ENCODE data around the gene AMBP.

Gene AMBP

DNA sequence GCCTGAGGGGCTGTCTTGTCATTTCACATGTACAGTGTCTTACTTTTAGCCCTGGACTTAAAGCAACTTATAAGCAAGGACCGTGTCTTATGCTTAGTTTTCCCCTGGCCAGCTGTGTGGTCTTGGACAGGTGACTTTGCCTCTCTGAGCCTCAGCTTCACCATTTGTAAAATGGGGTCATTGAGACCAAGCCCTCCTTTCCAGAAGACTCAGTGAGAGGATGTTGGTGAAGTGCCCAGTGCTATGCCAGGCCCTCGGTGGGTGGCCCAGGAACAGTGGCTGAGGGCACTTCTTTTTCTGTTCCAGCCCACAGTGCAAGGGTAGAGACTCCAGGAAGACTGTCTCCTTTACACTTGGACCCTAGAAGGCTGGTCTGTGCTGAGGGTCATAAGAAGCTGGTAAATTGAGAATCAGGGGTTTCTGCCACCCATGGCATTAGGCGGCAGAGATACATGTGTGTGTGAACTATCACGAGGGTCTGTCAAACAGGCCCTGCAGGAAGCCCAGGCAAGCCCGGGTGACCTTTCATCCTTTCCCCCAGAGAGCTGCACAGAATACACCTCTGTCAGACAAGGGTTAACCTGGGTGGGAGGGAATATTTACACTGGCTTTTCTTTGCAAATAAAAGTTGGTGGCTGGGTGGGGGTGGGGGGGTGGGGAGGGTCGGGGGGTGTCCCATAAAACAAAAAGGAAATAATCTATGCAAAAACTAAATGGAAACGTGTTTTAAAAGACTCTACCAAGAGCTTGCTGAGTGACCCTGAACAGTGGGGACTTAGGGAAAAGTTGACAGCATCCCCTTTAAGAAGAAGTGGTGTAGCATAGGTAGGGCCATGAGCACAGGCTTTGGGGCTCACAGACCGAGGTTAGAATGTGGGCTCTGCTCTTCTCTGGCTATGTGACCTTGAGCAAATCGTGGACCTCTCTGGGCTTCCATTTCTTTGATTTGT, 41.4 kb upstream of the AMBP start:
- no peak for DNase-seq

GRCh38 chr9:114117996-114118830, 40.1 kb upstream of the AMBP start:
- peaks cover 56% of the 10 kb centered on the region for H3K27me3 ChIP-seq
- TF ChIP-seq, protein P1, sequence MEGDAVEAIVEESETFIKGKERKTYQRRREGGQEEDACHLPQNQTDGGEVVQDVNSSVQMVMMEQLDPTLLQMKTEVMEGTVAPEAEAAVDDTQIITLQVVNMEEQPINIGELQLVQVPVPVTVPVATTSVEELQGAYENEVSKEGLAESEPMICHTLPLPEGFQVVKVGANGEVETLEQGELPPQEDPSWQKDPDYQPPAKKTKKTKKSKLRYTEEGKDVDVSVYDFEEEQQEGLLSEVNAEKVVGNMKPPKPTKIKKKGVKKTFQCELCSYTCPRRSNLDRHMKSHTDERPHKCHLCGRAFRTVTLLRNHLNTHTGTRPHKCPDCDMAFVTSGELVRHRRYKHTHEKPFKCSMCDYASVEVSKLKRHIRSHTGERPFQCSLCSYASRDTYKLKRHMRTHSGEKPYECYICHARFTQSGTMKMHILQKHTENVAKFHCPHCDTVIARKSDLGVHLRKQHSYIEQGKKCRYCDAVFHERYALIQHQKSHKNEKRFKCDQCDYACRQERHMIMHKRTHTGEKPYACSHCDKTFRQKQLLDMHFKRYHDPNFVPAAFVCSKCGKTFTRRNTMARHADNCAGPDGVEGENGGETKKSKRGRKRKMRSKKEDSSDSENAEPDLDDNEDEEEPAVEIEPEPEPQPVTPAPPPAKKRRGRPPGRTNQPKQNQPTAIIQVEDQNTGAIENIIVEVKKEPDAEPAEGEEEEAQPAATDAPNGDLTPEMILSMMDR (IDR thresholded peaks at IDR 0.05; ENCODE audit: low read depth, low read length), result no peak
- no peak overlapping the region for H3K4me3 ChIP-seq (ENCODE audit: low read depth, low read length)
- no peaks in the 10 kb centered on the region for H3K36me3 ChIP-seq
- no peaks in the 10 kb centered on the region for H3K4me1 ChIP-seq
- no peak for DNase-seq
- no peaks in the 10 kb centered on the region for H3K9me3 ChIP-seq

More for the DNA sequence above, 41.4 kb upstream of the AMBP start:
- Histone ChIP-seq H3K36me3 (no peaks in the 10 kb centered on the region), H3K9me3 (no peaks in the 10 kb centered on the region), H3K27me3 (peaks cover 47% of the 10 kb centered on the region), H3K4me3 (ENCODE audit: low read depth, low read length) (no peak overlapping the region), H3K4me1 (no peaks in the 10 kb centered on the region)
- TF ChIP-seq, protein P1 (IDR thresholded peaks at IDR 0.05; ENCODE audit: low read depth, low read length), result no peak

- H3K4me3 ChIP-seq (ENCODE audit: low read depth, low read length), result no peak overlapping the region
- no peaks in the 10 kb centered on the region for H3K36me3 ChIP-seq
- H3K4me1 ChIP-seq, result no peaks in the 10 kb centered on the region
- no peaks in the 10 kb centered on the region for H3K9me3 ChIP-seq
- TF ChIP-seq, protein P1 (IDR thresholded peaks at IDR 0.05; ENCODE audit: low read depth, low read length), result no peak
- DNase-seq, result no peak
- peaks cover 62% of the 10 kb centered on the region for H3K27me3 ChIP-seq
These were observed 39.5 kb upstream of the AMBP start for GRCh38 chr9:114117614-114117995.

DNA sequence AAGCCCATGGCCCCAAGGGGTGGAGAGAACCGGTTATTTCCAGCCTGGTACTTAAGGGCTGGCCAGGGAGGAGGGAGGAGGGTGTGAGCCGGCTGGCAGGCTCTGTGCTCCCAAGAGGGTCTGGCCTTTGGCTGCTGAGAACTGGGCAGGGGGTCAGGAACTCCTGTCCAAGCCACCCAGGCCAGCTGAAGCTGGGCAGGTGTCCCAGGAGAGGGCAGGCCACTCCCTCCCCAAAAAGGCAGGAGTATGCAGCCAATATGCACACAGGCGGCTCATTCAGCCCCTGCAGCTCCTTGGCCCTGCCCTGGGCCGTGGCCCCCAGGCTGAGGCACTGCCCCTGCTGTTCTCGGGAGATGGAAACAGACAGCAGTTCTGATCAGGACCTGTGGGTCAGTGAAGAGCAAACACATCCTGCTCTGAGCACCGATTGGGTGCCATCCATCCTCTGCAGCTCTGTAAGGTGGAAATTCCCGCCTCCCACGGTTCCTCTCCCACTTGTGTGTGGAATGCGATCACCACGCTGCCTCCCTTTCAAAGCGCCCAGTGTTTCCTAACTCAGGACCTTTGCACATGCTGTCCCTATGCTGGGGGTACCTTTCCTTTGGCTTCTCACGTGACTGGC, 38.1 kb upstream of the AMBP start:
- Histone ChIP-seq H3K27me3 (peaks cover 68% of the 10 kb centered on the region), H3K4me3 (ENCODE audit: low read depth, low read length) (no peak overlapping the region), H3K4me1 (no peaks in the 10 kb centered on the region), H3K36me3 (no peaks in the 10 kb centered on the region), H3K9me3 (no peaks in the 10 kb centered on the region)
- TF ChIP-seq, protein P1 (IDR thresholded peaks at IDR 0.05; ENCODE audit: low read depth, low read length), result no peak
- no peak for DNase-seq

GRCh38 chr9:114115654-114116125, 37.6 kb upstream of the AMBP start:
- no peak for DNase-seq
- Histone ChIP-seq H3K9me3 (no peaks in the 10 kb centered on the region), H3K27me3 (peaks cover 68% of the 10 kb centered on the region), H3K36me3 (no peaks in the 10 kb centered on the region), H3K4me1 (no peaks in the 10 kb centered on the region), H3K4me3 (ENCODE audit: low read depth, low read length) (no peak overlapping the region)
- TF ChIP-seq, protein P1 (IDR thresholded peaks at IDR 0.05; ENCODE audit: low read depth, low read length), result no peak
